Measurements from ENCODE around the gene ERN2.

Gene ERN2

DNA sequence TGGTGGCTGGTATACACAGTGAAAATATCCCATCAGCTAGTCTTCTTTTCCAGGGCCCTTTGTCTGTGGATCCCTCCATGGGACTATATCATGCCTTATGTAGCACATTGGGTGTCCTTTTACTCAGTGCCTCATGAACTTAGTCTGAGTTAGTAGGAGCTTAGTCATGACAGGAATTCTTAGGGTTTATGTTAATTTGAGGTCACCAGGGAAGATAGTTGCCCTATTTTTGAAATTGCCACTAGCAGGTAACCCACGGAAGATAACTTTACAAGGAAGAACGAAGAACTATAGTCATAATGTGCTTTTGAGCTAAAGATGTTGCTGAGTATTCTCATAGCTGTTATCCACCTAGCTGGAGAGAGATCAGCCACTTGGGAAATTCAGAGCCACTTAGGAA is 49.1 kb downstream of the ERN2 start:
- TF ChIP-seq, protein P1, sequence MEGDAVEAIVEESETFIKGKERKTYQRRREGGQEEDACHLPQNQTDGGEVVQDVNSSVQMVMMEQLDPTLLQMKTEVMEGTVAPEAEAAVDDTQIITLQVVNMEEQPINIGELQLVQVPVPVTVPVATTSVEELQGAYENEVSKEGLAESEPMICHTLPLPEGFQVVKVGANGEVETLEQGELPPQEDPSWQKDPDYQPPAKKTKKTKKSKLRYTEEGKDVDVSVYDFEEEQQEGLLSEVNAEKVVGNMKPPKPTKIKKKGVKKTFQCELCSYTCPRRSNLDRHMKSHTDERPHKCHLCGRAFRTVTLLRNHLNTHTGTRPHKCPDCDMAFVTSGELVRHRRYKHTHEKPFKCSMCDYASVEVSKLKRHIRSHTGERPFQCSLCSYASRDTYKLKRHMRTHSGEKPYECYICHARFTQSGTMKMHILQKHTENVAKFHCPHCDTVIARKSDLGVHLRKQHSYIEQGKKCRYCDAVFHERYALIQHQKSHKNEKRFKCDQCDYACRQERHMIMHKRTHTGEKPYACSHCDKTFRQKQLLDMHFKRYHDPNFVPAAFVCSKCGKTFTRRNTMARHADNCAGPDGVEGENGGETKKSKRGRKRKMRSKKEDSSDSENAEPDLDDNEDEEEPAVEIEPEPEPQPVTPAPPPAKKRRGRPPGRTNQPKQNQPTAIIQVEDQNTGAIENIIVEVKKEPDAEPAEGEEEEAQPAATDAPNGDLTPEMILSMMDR (conservative IDR thresholded peaks at IDR 0.05; ENCODE audit: low read length), result no peak
- no peak overlapping the region for H3K4me3 ChIP-seq (ENCODE audit: low read length)
- DNase-seq (ENCODE audit: low read depth), result no peak

DNA sequence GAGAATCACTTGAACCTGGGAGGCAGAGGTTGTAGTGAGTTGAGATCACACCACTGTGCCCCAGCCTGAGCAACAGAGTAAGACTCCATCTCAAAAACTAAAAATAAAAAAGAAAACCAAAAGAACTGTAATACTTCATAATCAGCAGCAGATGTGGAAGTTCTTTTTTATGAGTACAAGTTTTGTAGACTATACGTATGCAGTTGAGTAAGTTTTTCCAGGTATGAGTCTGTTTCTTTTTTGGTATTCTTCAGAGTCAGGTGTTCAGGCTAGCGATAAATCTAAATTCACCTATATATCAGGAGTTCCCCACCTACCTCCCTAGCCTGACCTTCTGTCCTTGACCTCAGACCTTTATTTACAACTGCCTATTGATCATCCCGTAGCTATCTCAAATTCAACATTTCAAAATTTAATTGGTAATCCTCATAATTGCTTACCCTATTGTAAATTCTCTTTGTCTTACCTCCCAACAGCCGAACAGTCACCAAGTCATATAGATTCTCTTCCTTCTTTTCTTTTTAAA is 61.0 kb downstream of the ERN2 start:
- no peak for DNase-seq (ENCODE audit: low read depth)
- H3K4me3 ChIP-seq (ENCODE audit: low read length), result no peak overlapping the region
- TF ChIP-seq, protein P1 (conservative IDR thresholded peaks at IDR 0.05; ENCODE audit: low read length), result no peak

DNA sequence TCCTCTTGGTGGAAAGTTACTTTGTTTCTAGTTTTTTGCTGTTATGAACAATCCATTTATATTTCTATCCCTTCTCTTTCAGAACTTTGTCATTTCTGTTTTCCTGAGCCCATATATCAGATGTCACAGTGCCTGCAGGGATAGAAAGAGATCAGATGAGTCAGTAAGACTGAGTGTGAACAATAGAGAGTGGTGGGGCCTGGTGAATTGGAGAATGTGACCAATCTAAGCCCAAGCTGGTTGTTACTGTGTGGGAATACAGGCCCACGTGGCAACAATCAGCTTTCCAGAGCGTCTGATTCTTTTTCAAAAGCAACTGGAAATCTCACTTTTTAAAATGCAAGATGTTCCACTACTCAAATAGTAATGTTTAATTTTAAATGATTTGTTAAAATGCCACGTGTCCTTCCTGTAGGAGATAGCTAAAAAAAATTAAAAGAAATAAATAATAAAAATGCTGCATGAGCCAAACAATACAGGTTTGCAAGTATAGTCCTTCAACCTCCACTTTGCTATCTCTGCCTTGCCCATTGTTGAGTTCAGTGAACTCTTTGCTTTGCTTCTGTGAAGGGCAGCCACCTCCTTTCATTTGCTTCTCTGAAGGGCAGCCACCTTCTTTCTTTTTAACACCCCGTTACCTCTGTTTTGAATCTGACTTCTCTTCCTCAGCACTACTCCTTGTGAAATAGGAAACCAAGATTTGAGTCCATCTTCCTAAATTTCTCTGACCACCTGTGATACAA is 62.2 kb downstream of the ERN2 start:
- TF ChIP-seq, protein P1 (conservative IDR thresholded peaks at IDR 0.05; ENCODE audit: low read length), result no peak
- H3K4me3 ChIP-seq (ENCODE audit: low read length), result no peak overlapping the region
- no peak for DNase-seq (ENCODE audit: low read depth)

DNA sequence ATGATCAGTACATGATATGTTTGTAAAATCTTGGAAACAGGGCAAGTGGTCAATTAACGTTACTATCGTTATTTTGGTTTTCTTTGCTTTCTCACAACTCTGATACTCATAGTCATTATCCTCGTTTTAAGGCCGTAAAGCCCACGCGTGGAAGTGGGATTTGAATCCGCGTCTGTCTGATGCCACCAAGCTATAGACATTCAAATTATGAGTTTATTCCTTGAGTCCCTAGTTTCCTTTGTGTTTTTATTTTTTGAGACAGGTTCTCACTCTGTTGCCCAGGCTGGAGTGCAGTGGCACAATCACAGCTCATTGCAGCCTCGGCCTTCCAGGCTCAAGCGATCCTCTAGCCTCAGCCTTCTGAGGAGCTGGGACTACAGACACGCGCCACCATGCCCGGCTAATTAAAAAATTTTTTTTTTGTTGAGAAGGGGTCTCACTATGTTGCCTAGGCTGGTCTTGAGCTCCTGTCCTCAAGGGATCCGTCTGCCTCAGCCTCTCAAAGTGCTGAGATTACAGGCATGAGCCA is 70.7 kb downstream of the ERN2 start:
- TF ChIP-seq, protein P1 (conservative IDR thresholded peaks at IDR 0.05; ENCODE audit: low read length), result no peak
- no peak for DNase-seq (ENCODE audit: low read depth)
- H3K4me3 ChIP-seq (ENCODE audit: low read length), result peak overlapping the region; percentile 81

DNA sequence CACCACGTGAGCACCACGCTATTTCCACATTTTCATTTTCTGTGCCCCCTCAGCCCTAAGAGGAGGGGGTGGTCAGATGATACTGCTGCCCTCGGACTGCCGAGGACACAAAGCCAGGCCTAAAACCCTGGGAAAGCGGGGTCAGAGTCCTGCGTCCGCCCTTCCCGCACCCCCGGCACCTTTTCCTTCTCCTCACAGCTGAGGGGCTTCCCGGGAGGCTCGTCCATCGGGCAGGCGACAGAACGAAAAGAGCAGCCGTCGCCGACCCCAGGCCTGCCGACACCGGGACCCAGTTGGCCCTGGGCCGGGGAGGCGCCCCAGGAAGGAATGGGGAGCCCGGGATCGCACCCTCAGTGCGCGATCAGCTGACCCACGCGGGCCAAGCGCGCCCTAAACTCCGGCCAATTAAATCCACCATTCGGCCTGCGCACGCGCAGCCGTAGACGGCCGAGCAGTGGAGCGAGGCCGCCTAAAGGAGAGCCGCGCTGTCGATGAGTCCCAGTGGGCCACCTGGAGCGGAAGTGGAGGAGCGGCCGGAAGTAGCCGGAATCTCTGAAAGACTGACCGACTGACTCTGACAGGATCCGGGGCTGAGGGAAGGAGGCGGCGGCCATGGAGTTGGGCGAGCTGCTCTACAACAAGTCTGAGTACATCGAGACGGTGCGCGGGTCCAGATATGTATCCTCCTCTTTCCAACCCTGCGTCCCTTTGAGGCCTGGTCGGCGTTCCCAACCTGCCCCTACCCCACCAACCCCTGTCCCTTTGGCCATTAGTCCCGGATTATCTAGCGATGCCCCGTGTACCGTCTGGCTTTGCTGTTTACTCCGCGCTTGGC is 71.9 kb downstream of the ERN2 start, which contains the start of the genes DCTN5 and PALB2:
DCTN5 (plus strand) TSS at position 536 of the 835 bp plus-strand sequence; CDS start at position 613, 77 bp downstream.
PALB2 (minus strand) TSS at position 380 of the 835 bp plus-strand sequence; CDS start at position 227, 153 bp downstream.
- TF ChIP-seq, protein P1 (conservative IDR thresholded peaks at IDR 0.05; ENCODE audit: low read length), result no peak
- H3K4me3 ChIP-seq (ENCODE audit: low read length), result peak within 1 kb of the TSS; percentile 81

DNA sequence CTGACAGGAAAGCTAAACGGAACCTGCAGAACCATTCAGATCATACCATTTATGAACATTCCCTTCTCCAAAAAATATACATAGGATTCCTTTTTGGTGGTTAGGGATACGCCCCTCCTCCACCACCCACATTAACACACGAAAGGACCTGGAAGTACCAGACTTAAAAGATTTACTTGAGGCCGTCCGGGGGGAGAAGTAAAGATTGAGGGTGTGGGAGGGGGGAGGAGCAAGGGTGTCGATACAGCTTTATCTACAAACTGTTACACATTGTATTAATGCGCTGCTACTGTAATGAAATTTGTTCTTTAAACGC is 72.4 kb downstream of the ERN2 start:
- TF ChIP-seq, protein P1 (conservative IDR thresholded peaks at IDR 0.05; ENCODE audit: low read length), result no peak
- peak overlapping the region; percentile 81 for H3K4me3 ChIP-seq (ENCODE audit: low read length)
- DNase-seq (ENCODE audit: low read depth), result peak; percentile 1

More for the DNA sequence above, 71.9 kb downstream of the ERN2 start, which contains the start of the genes DCTN5 and PALB2:
- DNase-seq (ENCODE audit: low read depth), result peak; percentile 93
